ENCODE measurements around the gene DLG2.

Gene DLG2

DNA sequence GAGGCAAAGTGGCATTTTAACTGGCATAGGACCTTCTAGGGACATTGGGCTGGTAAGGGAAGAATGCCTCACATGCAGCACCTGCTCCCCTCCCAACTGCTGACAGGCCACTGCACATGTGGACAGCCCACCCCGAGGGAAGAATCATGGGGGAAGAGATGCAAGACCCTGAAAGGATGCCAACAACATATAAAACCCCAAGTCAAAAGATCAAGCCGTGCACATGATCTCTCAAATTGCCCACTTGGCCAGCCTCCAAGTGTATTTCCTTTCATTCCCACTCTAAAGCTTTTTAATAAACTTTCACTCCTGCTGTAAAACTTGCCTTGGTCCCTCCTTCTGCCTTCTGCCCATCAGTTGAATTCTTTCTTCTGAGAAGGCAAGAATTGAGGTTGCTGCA, 1393.1 kb downstream of the DLG2 start:
- no peak overlapping the region for H3K27ac ChIP-seq
- no peak for DNase-seq
- TF ChIP-seq, protein P1, sequence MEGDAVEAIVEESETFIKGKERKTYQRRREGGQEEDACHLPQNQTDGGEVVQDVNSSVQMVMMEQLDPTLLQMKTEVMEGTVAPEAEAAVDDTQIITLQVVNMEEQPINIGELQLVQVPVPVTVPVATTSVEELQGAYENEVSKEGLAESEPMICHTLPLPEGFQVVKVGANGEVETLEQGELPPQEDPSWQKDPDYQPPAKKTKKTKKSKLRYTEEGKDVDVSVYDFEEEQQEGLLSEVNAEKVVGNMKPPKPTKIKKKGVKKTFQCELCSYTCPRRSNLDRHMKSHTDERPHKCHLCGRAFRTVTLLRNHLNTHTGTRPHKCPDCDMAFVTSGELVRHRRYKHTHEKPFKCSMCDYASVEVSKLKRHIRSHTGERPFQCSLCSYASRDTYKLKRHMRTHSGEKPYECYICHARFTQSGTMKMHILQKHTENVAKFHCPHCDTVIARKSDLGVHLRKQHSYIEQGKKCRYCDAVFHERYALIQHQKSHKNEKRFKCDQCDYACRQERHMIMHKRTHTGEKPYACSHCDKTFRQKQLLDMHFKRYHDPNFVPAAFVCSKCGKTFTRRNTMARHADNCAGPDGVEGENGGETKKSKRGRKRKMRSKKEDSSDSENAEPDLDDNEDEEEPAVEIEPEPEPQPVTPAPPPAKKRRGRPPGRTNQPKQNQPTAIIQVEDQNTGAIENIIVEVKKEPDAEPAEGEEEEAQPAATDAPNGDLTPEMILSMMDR (IDR thresholded peaks at IDR 0.05; ENCODE audit: low read depth, low read length): no peak
- H3K4me3 ChIP-seq (ENCODE audit: low read depth, low read length): no peak overlapping the region
- H3K27me3 ChIP-seq (ENCODE audit: insufficient read depth, low read depth, severe bottlenecking): no peaks in the 10 kb centered on the region
- no peaks in the 10 kb centered on the region for H3K36me3 ChIP-seq
- H3K9me3 ChIP-seq (ENCODE audit: severe bottlenecking): no peaks in the 10 kb centered on the region

DNA sequence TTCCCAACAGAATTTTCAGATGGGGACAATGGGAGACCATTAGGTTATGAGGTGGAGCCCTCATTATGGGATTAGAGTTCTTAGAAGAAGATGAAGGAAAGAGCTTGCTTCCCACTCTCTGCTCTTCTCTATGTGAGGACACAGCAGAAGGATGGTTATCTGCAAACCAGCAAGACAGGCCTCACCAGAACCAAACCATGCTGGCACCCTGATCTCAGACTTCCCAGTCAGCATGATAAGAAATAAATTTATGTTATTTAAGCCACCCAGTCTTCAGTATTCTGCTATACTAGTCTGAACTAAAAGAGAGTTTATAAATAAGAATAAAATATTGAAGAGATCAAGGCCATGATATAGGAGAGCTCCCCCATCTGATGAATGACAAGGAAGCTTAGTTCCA, 1394.6 kb downstream of the DLG2 start:
- TF ChIP-seq, protein P1 (IDR thresholded peaks at IDR 0.05; ENCODE audit: low read depth, low read length): no peak
- H3K27ac ChIP-seq: no peak overlapping the region
- no peaks in the 10 kb centered on the region for H3K27me3 ChIP-seq (ENCODE audit: insufficient read depth, low read depth, severe bottlenecking)

DNA sequence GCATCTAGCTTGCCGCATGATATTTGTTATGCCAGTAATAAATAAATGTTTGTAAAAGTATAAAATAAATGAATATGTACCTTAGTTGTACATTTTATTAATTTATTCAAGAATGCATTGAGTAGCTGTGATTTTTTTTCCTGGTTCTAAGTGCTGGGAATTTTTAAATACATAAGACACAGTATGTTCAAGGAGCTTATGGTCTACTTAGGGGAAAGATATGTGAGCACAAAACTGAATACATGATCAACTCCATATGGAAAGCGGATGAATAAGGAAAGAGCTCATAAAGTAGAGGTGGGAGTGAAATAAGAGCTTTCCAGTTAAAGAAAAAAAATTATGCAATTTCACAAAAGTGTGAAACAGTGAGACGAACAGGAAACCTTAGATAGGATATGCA, 1396.7 kb downstream of the DLG2 start:
- Histone ChIP-seq H3K27ac (no peak overlapping the region), H3K27me3 (ENCODE audit: insufficient read depth, low read depth, severe bottlenecking) (no peaks in the 10 kb centered on the region), H3K4me3 (ENCODE audit: low read depth, low read length) (no peak overlapping the region), H3K36me3 (no peaks in the 10 kb centered on the region), H3K9me3 (ENCODE audit: severe bottlenecking) (no peaks in the 10 kb centered on the region)
- TF ChIP-seq, protein P1 (IDR thresholded peaks at IDR 0.05; ENCODE audit: low read depth, low read length): no peak
- no peak for DNase-seq

More for the DNA sequence above, 1394.6 kb downstream of the DLG2 start:
- H3K9me3 ChIP-seq (ENCODE audit: severe bottlenecking): no peaks in the 10 kb centered on the region
- no peaks in the 10 kb centered on the region for H3K36me3 ChIP-seq
- no peak overlapping the region for H3K4me3 ChIP-seq (ENCODE audit: low read depth, low read length)
- no peak for DNase-seq

DNA sequence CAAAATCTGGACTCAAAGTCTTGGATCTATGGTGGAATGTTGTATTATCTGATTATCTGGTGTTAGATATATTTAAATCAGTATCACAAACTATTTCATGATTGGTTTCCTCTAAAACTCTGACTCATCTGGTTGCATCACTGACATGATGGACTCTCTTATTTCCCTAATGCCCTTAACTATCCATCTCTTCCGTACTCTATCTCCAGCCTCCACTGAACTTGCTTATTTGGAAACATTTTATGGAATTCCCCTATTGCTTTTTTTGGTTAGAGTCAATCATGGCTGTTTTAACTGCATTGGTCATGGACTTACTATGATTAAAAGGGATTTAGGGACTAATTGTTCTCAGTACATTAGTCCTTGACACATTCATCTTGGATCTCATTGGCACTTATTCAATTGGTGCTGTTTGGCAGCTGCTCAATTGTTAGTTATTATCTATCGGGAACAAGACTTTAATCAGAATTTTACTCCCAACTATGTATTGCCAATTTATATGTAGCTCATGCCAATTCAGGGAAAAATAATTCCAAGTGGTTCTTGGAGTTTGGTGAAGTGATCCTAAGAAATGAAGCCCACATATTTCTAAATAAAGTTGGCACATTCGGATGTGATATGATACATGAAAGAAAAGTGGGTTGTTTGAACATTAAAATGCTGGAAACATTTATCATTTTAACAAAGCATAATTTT, 1399.0 kb downstream of the DLG2 start:
- H3K36me3 ChIP-seq: no peaks in the 10 kb centered on the region

DNA sequence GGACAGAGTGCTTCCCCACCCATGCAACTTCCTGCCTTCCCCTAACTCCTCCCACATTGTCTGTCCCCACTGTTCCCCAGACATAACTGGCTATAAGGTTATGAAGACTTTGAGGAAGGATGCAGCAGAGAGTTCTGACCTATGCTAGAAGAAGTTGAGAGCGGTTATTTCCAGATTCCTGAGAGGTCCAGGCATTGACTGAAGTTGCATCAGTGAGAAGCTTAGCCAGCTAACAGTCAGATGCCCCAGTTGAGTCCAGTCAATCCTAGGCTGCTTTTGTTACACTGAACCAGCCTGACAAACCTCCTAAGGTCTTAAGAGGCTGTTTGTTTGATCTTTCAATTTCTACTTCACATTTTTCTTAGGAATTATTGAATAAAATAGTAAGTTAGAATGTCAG, 1403.1 kb downstream of the DLG2 start:
- no peaks in the 10 kb centered on the region for H3K36me3 ChIP-seq
- H3K27me3 ChIP-seq (ENCODE audit: insufficient read depth, low read depth, severe bottlenecking): no peaks in the 10 kb centered on the region
- H3K4me3 ChIP-seq (ENCODE audit: low read depth, low read length): no peak overlapping the region
- no peak for DNase-seq
- no peaks in the 10 kb centered on the region for H3K9me3 ChIP-seq (ENCODE audit: severe bottlenecking)
- TF ChIP-seq, protein P1 (IDR thresholded peaks at IDR 0.05; ENCODE audit: low read depth, low read length): no peak
- no peak overlapping the region for H3K27ac ChIP-seq

More for the DNA sequence above, 1399.0 kb downstream of the DLG2 start:
- Histone ChIP-seq H3K27ac (no peak overlapping the region), H3K4me3 (ENCODE audit: low read depth, low read length) (no peak overlapping the region), H3K27me3 (ENCODE audit: insufficient read depth, low read depth, severe bottlenecking) (no peaks in the 10 kb centered on the region), H3K9me3 (ENCODE audit: severe bottlenecking) (no peaks in the 10 kb centered on the region)
- TF ChIP-seq, protein P1 (IDR thresholded peaks at IDR 0.05; ENCODE audit: low read depth, low read length): no peak
- no peak for DNase-seq

DNA sequence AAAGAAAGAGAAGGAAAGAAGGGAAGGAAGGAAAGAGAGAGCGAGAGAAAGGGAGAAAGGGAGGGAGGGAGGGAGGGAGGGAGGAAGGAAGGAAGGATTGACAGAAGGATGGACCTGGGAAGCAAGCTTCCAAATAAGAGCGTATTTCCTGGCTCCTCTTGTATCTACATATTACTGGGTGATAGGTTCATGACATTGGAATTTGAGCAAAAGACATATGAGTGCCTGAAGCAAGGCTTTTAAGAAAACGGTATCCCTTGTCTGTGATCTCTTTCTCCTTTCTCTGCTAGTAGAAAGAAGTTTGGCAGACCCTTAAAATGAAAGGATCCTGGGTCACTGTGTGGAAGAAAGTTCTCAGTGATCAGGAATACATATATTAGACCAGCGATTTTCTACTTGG, 1408.8 kb downstream of the DLG2 start:
- no peak overlapping the region for H3K27ac ChIP-seq
- no peaks in the 10 kb centered on the region for H3K36me3 ChIP-seq

More for the DNA sequence above, 1408.8 kb downstream of the DLG2 start:
- TF ChIP-seq, protein P1 (IDR thresholded peaks at IDR 0.05; ENCODE audit: low read depth, low read length): no peak
- Histone ChIP-seq H3K4me3 (ENCODE audit: low read depth, low read length) (no peak overlapping the region), H3K9me3 (ENCODE audit: severe bottlenecking) (no peaks in the 10 kb centered on the region), H3K27me3 (ENCODE audit: insufficient read depth, low read depth, severe bottlenecking) (no peaks in the 10 kb centered on the region)
- no peak for DNase-seq

Data from WERI-Rb-1 (cell line).